H9 (cell line): Measurements from ENCODE around the gene PRG2. TPM values are rescaled to one million over a fixed set of nuclear protein-coding genes. Genes with fewer than 3 reads are reported as not detected.

Experiments used
- DNase-seq: peaks from one replicate; pipeline ENCODE4 v3.0.0-alpha.2; 2017
- H2AFZ ChIP-seq: one replicate; pipeline ENCODE4 v1.6.1; 2013; ENCODE audit warnings: mild to moderate bottlenecking, low read length, control low read depth, moderate library complexity
- H2AK5ac ChIP-seq: 2 replicates; pipeline ENCODE4 v1.6.1; 2013; ENCODE audit warnings: low read length, control low read depth, mixed read lengths; ENCODE audit not compliant: insufficient read length
- H2BK120ac ChIP-seq: one replicate; pipeline ENCODE4 v1.6.1; 2013; ENCODE audit warnings: low read depth, mild to moderate bottlenecking, low read length, control low read depth, inconsistent platforms; ENCODE audit not compliant: poor library complexity, severe bottlenecking
- H2BK12ac ChIP-seq: 2 replicates; pipeline ENCODE4 v1.6.1; 2013; ENCODE audit warnings: low read length, control low read depth, mixed read lengths, low read depth; ENCODE audit not compliant: insufficient read length
- H2BK15ac ChIP-seq: 2 replicates; pipeline ENCODE4 v1.6.1; 2013; ENCODE audit warnings: low read depth, low read length, control low read depth
- H2BK20ac ChIP-seq: one replicate; pipeline ENCODE4 v1.6.1; 2013; ENCODE audit warnings: low read depth, mild to moderate bottlenecking, low read length, control low read depth, inconsistent platforms; ENCODE audit not compliant: poor library complexity, severe bottlenecking
- H2BK5ac ChIP-seq: 2 replicates; pipeline ENCODE4 v1.6.1; 2013; ENCODE audit warnings: low read length, control low read depth, mixed read lengths; ENCODE audit not compliant: insufficient read length
- H3K14ac ChIP-seq: 2 replicates; pipeline ENCODE4 v1.6.1; 2013; ENCODE audit warnings: low read length, control low read depth; ENCODE audit not compliant: insufficient read depth
- H3K18ac ChIP-seq: 2 replicates; pipeline ENCODE4 v1.6.1; 2013; ENCODE audit warnings: low read depth, mild to moderate bottlenecking, mixed read lengths, low read length, control low read depth; ENCODE audit not compliant: insufficient read length
- H3K23ac ChIP-seq: 2 replicates; pipeline ENCODE4 v1.6.1; 2013; ENCODE audit warnings: low read length, control low read depth, mixed read lengths, low read depth; ENCODE audit not compliant: insufficient read length
- H3K23me2 ChIP-seq: 2 replicates; pipeline ENCODE4 v1.6.1; 2013; ENCODE audit warnings: low read depth, mild to moderate bottlenecking, mixed read lengths, low read length, control low read depth; ENCODE audit not compliant: insufficient read length, poor library complexity, severe bottlenecking
- H3K27ac ChIP-seq: 2 replicates; pipeline ENCODE4 v1.5.1; 2013; ENCODE audit warnings: low read length, control low read depth, mixed read lengths, low read depth; ENCODE audit not compliant: insufficient read length
- H3K27me3 ChIP-seq: 2 replicates; pipeline ENCODE4 v1.6.1; 2013; ENCODE audit warnings: low read length, control low read depth, inconsistent platforms; ENCODE audit not compliant: insufficient read depth
- H3K4ac ChIP-seq: 2 replicates; pipeline ENCODE4 v1.6.1; 2013; ENCODE audit warnings: low read depth, mild to moderate bottlenecking, control low read depth, inconsistent platforms, low read length, moderate library complexity
- H3K4me1 ChIP-seq: 2 replicates; pipeline ENCODE4 v1.6.1; 2013; ENCODE audit warnings: low read length, control low read depth, inconsistent platforms; ENCODE audit not compliant: insufficient read depth
- H3K4me2 ChIP-seq: 2 replicates; pipeline ENCODE4 v1.6.1; 2013; ENCODE audit warnings: low read length, control low read depth, mixed read lengths; ENCODE audit not compliant: insufficient read length, insufficient read depth
- H3K56ac ChIP-seq: 2 replicates; pipeline ENCODE4 v1.6.1; 2013; ENCODE audit warnings: low read depth, mild to moderate bottlenecking, mixed read lengths, low read length, control low read depth; ENCODE audit not compliant: insufficient read length
- H3K79me1 ChIP-seq: 2 replicates; pipeline ENCODE4 v1.6.1; 2013; ENCODE audit warnings: low read depth, mild to moderate bottlenecking, moderate library complexity, low read length, control low read depth, inconsistent platforms; ENCODE audit not compliant: insufficient read depth, poor library complexity, severe bottlenecking
- H3K79me2 ChIP-seq: 2 replicates; pipeline ENCODE4 v1.6.1; 2013; ENCODE audit warnings: low read length, control low read depth, inconsistent platforms; ENCODE audit not compliant: insufficient read depth
- H3K9ac ChIP-seq: 2 replicates; pipeline ENCODE4 v1.6.1; 2013; ENCODE audit warnings: low read length, control low read depth, mixed read lengths; ENCODE audit not compliant: insufficient read length; ENCODE audit errors: extremely low read depth
- H3K9me3 ChIP-seq: one replicate; pipeline ENCODE4 v1.6.1; 2013; ENCODE audit warnings: low read depth, low read length, inconsistent platforms; ENCODE audit not compliant: control insufficient read depth
- H3T11ph ChIP-seq: one replicate; pipeline ENCODE4 v1.6.1; 2013; ENCODE audit warnings: mild to moderate bottlenecking, low read length, control low read depth, inconsistent platforms
- H4K20me1 ChIP-seq: one replicate; pipeline ENCODE4 v1.6.1; 2013; ENCODE audit not compliant: control insufficient read depth, insufficient read length, insufficient read depth
- H4K5ac ChIP-seq: 2 replicates; pipeline ENCODE4 v1.6.1; 2013; ENCODE audit warnings: low read depth, mild to moderate bottlenecking, mixed read lengths, low read length, control low read depth; ENCODE audit not compliant: insufficient read length
- H4K8ac ChIP-seq: replicated peaks from 2 replicates; pipeline ENCODE4 v1.6.1; 2013; ENCODE audit warnings: low read length, control low read depth, mixed read lengths, low read depth; ENCODE audit not compliant: insufficient read length
- H4K91ac ChIP-seq: 2 replicates; pipeline ENCODE4 v1.6.1; 2013; ENCODE audit warnings: low read depth, mild to moderate bottlenecking, moderate library complexity, mixed read lengths, low read length, control low read depth; ENCODE audit not compliant: insufficient read length
- H3K27ac Mint-ChIP-seq, 3 experiments: 2 replicates in 2 of 3; 3 replicates in 1 of 3; pipeline ENCODE4 v1.8.0; 2020 to 2021; ENCODE audit warnings: mixed read lengths in 3 of 3, mild to moderate bottlenecking in 1 of 3, moderate library complexity in 1 of 3
- H3K27me3 Mint-ChIP-seq: 2 replicates; pipeline ENCODE4 v1.8.0; 2021; ENCODE audit warnings: low read depth, mild to moderate bottlenecking, moderate library complexity, mixed read lengths
- H3K36me3 Mint-ChIP-seq, 3 experiments: 2 replicates in 2 of 3; 3 replicates in 1 of 3; pipeline ENCODE4 v1.8.0; 2020 to 2021; ENCODE audit warnings: low read depth in 3 of 3, mixed read lengths in 3 of 3; ENCODE audit not compliant: insufficient read depth in 1 of 3
- H3K4me1 Mint-ChIP-seq, 2 experiments: 2 replicates each; pipeline ENCODE4 v1.8.0; 2020; ENCODE audit warnings: mixed read lengths in 2 of 2
- H3K4me3 Mint-ChIP-seq, 2 experiments: 2 replicates in 1 of 2; 3 replicates in 1 of 2; pipeline ENCODE4 v1.8.0; 2020 to 2021; ENCODE audit warnings: mild to moderate bottlenecking in 2 of 2, mixed read lengths in 2 of 2, moderate library complexity in 1 of 2
- H3K9me3 Mint-ChIP-seq, 2 experiments: 2 replicates in 1 of 2; 3 replicates in 1 of 2; pipeline ENCODE4 v1.8.0; 2020; ENCODE audit warnings: mild to moderate bottlenecking in 2 of 2, mixed read lengths in 2 of 2, moderate library complexity in 1 of 2
- CTCF ChIP-seq: fragments of 200-600 bp; sonication (generic); conservative IDR thresholded peaks from 3 replicates; pipeline ENCODE4 v1.8.0; 2021; ENCODE audit warnings: antibody characterized with exemption, mild to moderate bottlenecking
- WGBS: extraction: QIAGEN DNeasy Blood & Tissue Kit; methylation state at CpG from one replicate; pipeline ENCODE4 v1.1.7; 2013; ENCODE audit warnings: missing lambda C conversion rate, low lambda C conversion rate, mixed read lengths; ENCODE audit not compliant: insufficient read length; ENCODE audit errors: extremely low coverage; 5-methylcytosine and 5-hydroxymethylcytosine counted together
- total RNA-seq: library from RNA; stranded (reverse); gene quantifications from 2 replicates; pipeline ENCODE4 v1.2.1, GENCODE V29; 2021

PRG2 gene
- total RNA-seq, 1 experiment from 2014 or later = not detected

GRCh38 chr11:57432714-57433163 lies 42.3 kb upstream of the PRG2 start:
- Histone ChIP-seq H4K5ac (no peak overlapping the region), H3K23me2 (no peaks in the 10 kb centered on the region), H3K4ac (no peak overlapping the region), H3K27ac (no peak overlapping the region), H3K9me3 (no peaks in the 10 kb centered on the region), H2BK15ac (no peak overlapping the region), H3K4me2 (no peak overlapping the region), H2AK5ac (no peak overlapping the region), H3K9ac (no peak overlapping the region), H3K27me3 (peaks cover 3% of the 10 kb centered on the region; the same call in 1 of the 2 replicates), H3K4me1 (no peaks in the 10 kb centered on the region), H2BK120ac (no peak overlapping the region), H3K23ac (no peak overlapping the region), H3K79me2 (no peaks in the 10 kb centered on the region), H2BK20ac (no peak overlapping the region), H4K20me1 (no peaks in the 10 kb centered on the region), H3K56ac (no peak overlapping the region), H4K91ac (no peak overlapping the region), H2BK12ac (no peak overlapping the region), H3K18ac (no peak overlapping the region), H2BK5ac (no peak overlapping the region), H3K79me1 (no peaks in the 10 kb centered on the region), H3T11ph (no peak overlapping the region), H3K14ac (no peak overlapping the region), H2AFZ (no peak overlapping the region), H4K8ac (no peak overlapping the region)
- Mint-ChIP-seq H3K27me3 (peaks cover 45% of the 10 kb centered on the region), H3K9me3 (no peaks in the 10 kb centered on the region), H3K4me1 (peaks cover 4 to 6% of the 10 kb centered on the region in 2 experiments; a peak in 2 of 4 replicates), H3K4me3 (no peak overlapping the region), H3K36me3 (no peaks in the 10 kb centered on the region), H3K27ac (no peak overlapping the region; a peak in 1 of 7 replicates)
- no CpG with 5 or more reads among the region's 7 CpGs for WGBS
- TF ChIP-seq CTCF = no peak
- no peak for DNase-seq
